RWPE1 (cell line): ENCODE measurements around the gene EFHC2.

Experiments used
- CTCF ChIA-PET: fragments of 350-600 bp; sonication (Branson Sonifier 250); formaldehyde crosslinking; extraction: SDS; loops from one replicate; lab custom pipeline; 2021; lab: Yijun Ruan, JAX
- POLR2A ChIA-PET: fragments of 400-600 bp; formaldehyde crosslinking; extraction: SDS; loops from one replicate; lab custom pipeline; 2020; ENCODE audit warnings: antibody characterized with exemption; ENCODE audit not compliant: low non-redundant PET; lab: Yijun Ruan, JAX
- DNase-seq: peaks from one replicate; pipeline ENCODE4 v3.0.0; 2012; ENCODE audit warnings: low spot score
- H3K27ac ChIP-seq: fragments of 450-650 bp; 2 replicates; pipeline ENCODE4 v1.5.1; 2017
- TF ChIP-seq, protein P1 (sequence below): fragments of 450-650 bp; conservative IDR thresholded peaks from 2 replicates; pipeline ENCODE4 v1.5.1; 2017; ENCODE audit warnings: low read depth, mild to moderate bottlenecking

The EFHC2 gene

DNA sequence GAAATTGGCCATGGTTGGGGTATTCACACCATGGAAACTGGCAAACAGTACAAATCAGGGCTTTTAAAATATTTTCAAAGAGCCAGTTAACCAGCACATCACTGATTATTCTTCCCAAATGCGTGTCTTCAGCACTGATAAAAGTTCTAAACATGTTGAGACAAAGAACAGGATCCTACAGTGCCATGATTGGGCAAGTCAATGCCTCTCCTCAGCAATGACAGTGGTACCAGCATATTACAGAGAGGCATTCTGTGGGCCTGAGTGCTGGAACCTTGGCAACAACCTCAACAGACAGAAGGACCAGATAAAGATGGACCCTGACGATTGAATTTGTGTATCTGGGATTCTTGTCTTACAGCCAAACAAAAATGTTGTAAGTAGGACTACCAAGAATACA, 108.9 kb downstream of the EFHC2 start:
- DNase-seq, result no peak
- ChIA-PET CTCF (interaction anchor here (0.7 kb wide), 1 partner anchor 517 kb away, joined by 4 read pairs; no protein-coding TSS in a partner anchor), POLR2A (no interaction called here)
- no peak overlapping the region for H3K27ac ChIP-seq
- TF ChIP-seq, protein P1, sequence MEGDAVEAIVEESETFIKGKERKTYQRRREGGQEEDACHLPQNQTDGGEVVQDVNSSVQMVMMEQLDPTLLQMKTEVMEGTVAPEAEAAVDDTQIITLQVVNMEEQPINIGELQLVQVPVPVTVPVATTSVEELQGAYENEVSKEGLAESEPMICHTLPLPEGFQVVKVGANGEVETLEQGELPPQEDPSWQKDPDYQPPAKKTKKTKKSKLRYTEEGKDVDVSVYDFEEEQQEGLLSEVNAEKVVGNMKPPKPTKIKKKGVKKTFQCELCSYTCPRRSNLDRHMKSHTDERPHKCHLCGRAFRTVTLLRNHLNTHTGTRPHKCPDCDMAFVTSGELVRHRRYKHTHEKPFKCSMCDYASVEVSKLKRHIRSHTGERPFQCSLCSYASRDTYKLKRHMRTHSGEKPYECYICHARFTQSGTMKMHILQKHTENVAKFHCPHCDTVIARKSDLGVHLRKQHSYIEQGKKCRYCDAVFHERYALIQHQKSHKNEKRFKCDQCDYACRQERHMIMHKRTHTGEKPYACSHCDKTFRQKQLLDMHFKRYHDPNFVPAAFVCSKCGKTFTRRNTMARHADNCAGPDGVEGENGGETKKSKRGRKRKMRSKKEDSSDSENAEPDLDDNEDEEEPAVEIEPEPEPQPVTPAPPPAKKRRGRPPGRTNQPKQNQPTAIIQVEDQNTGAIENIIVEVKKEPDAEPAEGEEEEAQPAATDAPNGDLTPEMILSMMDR, result no peak

DNA sequence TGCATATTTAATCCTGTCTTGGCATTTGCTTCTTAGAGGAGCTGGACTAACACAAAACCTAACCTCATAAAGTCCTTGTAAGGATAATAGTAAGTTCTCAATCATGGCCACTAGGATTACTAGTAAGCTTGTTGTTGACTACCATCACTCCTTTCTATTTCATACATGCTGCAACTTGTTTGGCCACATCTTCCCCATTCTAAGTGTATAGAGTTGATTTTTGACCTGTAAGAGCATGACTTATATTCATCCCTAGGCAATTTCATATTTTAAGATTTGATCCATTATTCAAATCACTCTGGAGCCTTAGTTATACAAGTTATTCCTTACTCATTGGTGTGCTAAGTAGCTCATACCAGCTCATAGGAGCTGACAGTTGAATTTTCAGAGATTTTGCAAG, 109.4 kb downstream of the EFHC2 start:
- TF ChIP-seq, protein P1, result no peak
- ChIA-PET POLR2A (no interaction called here), CTCF (interaction anchor here (0.7 kb wide), 1 partner anchor 516 kb away, joined by 4 read pairs; no protein-coding TSS in a partner anchor)
- H3K27ac ChIP-seq, result no peak overlapping the region
- DNase-seq, result peak; percentile 2

DNA sequence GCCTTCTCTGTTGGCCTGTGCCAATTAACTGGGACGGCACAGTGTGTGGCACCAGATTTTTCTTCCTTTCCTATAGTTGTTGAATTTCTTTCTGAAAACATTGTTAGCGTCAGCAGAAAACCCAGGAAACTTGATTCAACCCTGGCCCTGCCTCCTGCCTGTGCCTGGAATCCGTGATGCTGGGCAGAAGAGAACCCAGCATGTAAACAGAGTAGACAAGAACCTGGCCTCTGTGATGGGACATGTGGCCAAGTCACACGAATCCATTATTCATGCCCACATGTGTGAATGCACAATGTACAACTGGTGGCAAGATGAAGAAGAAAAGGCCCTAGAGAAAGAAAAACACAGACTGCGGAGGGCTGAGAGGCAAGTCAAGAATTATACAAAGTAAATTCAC, 111.4 kb downstream of the EFHC2 start:
- POLR2A ChIA-PET, result no interaction called here
- no peak for DNase-seq
- H3K27ac ChIP-seq, result no peak overlapping the region
- TF ChIP-seq, protein P1, result no peak
- CTCF ChIA-PET, result no interaction called here

DNA sequence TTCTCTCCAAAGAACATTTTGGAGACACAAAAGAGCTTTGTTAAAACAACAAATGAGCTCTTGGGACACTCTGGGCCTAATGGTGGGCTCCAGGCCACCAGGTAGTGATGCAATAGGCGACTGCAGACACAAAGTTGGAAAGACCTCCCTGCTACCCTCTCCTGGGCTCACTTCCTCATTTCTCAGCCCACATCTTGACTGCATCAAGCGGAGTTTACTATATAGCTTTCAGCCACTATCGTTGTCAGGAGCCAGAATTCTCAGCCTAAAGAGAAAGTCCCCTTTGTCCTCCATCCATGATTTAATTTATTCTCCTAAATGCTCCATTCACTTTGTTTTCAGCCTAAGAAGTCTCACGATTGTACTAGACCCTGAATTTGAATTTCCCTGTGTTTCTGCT, 114.9 kb downstream of the EFHC2 start:
- DNase-seq, result no peak
- H3K27ac ChIP-seq, result no peak overlapping the region
- TF ChIP-seq, protein P1, result no peak
- CTCF ChIA-PET, result no interaction called here
- POLR2A ChIA-PET, result no interaction called here

DNA sequence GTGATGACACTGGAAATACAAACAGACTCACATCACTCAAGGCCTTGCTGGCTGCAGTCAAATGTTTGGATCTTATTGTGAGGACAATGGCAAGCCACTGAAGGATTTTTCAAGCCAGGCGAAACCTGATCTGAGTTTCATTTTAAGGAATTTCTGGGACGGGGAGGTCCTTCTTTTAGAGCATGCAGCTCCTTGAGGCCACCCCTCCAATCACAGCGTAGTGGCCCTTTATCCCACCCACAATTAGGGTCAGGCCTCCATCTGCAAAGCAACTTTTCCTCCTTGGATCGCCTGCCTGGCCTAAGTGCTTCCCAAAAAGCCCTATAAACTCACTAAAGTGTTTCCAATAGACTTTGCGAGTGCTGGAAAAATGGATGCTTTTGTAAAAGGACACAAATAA, 115.5 kb downstream of the EFHC2 start:
- TF ChIP-seq, protein P1, result no peak
- no peak overlapping the region for H3K27ac ChIP-seq
- ChIA-PET CTCF (no interaction called here), POLR2A (no interaction called here)
- no peak for DNase-seq

DNA sequence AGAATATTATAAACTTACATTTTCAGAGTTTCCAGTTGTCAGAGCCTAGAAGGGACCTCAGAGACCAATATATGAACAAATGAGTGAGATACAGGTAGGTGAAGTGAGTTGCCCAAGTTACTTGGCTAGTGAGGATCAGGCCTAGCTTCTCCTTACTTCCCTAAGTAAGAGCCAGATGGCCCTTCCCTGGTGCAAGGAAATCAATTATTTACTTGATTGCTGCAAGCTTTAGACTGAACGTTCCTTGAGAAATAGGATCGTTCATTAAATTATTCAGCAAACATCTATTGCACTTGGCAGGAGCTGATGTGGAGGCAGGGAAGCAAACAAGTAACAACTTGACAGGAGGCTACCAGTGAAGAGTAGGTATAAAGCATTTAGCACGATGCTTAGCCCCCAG, 117.8 kb downstream of the EFHC2 start:
- DNase-seq, result no peak
- H3K27ac ChIP-seq, result no peak overlapping the region
- CTCF ChIA-PET, result interaction anchor here (0.7 kb wide), 1 partner anchor 19 kb away, joined by 4 read pairs; no protein-coding TSS in a partner anchor
- TF ChIP-seq, protein P1, result no peak
- POLR2A ChIA-PET, result no interaction called here
